Measurements from ENCODE around the gene MED16.
"Not testable (repeated sequence)": the region's sequence is repeated elsewhere in the genome, so short reads cannot be mapped to it uniquely, and the experiment has no call there.

- TF ChIP-seq POLR2A (IDR thresholded peaks at IDR 0.05; ENCODE audit: low read depth, low read length); IKZF1 (conservative IDR thresholded peaks at IDR 0.05); RB1 (IDR thresholded peaks at IDR 0.05; ENCODE audit: borderline replicate concordance); MXI1 (IDR thresholded peaks at IDR 0.05; ENCODE audit: low read depth, low read length); CTCF (IDR thresholded peaks at IDR 0.05 in 2 of 3, conservative IDR thresholded peaks at IDR 0.05 in 1 of 3; ENCODE audit: control insufficient read depth in 2 of 3, extremely low read depth in 1 of 3, insufficient read depth in 1 of 3, low read depth in 3 of 3, low read length in 3 of 3); RFX5 (IDR thresholded peaks at IDR 0.05; ENCODE audit: low read depth, low read length); TAF1 (IDR thresholded peaks at IDR 0.05; ENCODE audit: borderline replicate concordance, low read depth, low read length); SRF (IDR thresholded peaks at IDR 0.05; ENCODE audit: low read depth in 2 of 2, low read length in 2 of 2); FOS (IDR thresholded peaks at IDR 0.05; ENCODE audit: borderline replicate concordance, extremely low read depth, insufficient read length); ETV6 (conservative IDR thresholded peaks at IDR 0.05 in 1 of 2, IDR thresholded peaks at IDR 0.05 in 1 of 2; ENCODE audit: borderline replicate concordance in 1 of 2, low read depth in 1 of 2): not testable (repeated sequence)
Measured at GRCh38 chr19:853614-854220, 39.3 kb downstream of the MED16 start.
